Measurements from ENCODE around the gene ICE2.

GRCh38 chr15:60385620-60386552 is 93.1 kb downstream of the ICE2 start:
- TF ChIP-seq CTCF (IDR thresholded peaks at IDR 0.05) = no peak
- TF ChIP-seq POLR2A (IDR thresholded peaks at IDR 0.05) = no peak
- TF ChIP-seq EP300 (IDR thresholded peaks at IDR 0.05) = no peak
- TF ChIP-seq POLR2AphosphoS5 (IDR thresholded peaks at IDR 0.05) = no peak
